ENCODE data around the gene PTPN18.

DNA sequence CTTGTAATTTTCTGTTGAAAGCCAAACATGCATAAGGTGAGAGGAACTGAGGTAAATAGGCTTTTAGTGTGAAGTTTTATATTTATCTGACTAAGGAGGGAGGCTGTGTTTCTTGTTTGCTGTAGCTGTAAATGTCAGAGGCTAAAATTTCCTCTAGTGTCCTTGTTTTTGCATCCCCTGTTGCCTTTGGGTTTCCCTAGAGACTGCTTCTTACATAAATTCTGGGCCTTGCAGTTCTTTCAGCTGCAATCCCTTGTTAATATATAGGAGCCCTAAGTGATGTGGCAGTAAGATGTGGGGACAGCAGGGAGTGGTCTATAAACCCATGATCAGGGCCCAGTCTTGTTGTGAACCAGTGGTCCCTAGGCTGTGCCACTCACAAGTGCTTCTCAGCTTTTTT, 20.6 kb upstream of the PTPN18 start:
- TF ChIP-seq, protein P1, sequence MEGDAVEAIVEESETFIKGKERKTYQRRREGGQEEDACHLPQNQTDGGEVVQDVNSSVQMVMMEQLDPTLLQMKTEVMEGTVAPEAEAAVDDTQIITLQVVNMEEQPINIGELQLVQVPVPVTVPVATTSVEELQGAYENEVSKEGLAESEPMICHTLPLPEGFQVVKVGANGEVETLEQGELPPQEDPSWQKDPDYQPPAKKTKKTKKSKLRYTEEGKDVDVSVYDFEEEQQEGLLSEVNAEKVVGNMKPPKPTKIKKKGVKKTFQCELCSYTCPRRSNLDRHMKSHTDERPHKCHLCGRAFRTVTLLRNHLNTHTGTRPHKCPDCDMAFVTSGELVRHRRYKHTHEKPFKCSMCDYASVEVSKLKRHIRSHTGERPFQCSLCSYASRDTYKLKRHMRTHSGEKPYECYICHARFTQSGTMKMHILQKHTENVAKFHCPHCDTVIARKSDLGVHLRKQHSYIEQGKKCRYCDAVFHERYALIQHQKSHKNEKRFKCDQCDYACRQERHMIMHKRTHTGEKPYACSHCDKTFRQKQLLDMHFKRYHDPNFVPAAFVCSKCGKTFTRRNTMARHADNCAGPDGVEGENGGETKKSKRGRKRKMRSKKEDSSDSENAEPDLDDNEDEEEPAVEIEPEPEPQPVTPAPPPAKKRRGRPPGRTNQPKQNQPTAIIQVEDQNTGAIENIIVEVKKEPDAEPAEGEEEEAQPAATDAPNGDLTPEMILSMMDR (IDR thresholded peaks at IDR 0.05; ENCODE audit: low read depth, low read length): no peak
- TF ChIP-seq, protein P2, sequence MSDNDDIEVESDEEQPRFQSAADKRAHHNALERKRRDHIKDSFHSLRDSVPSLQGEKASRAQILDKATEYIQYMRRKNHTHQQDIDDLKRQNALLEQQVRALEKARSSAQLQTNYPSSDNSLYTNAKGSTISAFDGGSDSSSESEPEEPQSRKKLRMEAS (IDR thresholded peaks at IDR 0.05; ENCODE audit: low read depth, low read length): no peak
- TF ChIP-seq MYC (IDR thresholded peaks at IDR 0.05; ENCODE audit: low read depth, low read length) (no peak), POLR2A (IDR thresholded peaks at IDR 0.05; ENCODE audit: extremely low read depth, insufficient read length) (no peak)
